Lower leg skin (tissue), 3 donors: ENCODE data around the gene GP5.

ENCODE experiments used
- CTCF ChIP-seq, 3 donors: fragments of 450-650 bp; IDR thresholded peaks; one replicate each; pipeline ENCODE4 v1.5.1; 2016; ENCODE audit warnings: antibody characterized with exemption in 3 of 3, mild to moderate bottlenecking in 3 of 3, moderate library complexity in 2 of 3
- POLR2A ChIP-seq, 2 donors: fragments of 450-650 bp; IDR thresholded peaks; one replicate each; pipeline ENCODE4 v1.6.1; 2016 to 2017; ENCODE audit warnings: antibody characterized with exemption in 2 of 2, mild to moderate bottlenecking in 1 of 2, moderate library complexity in 1 of 2

GRCh38 chr3:194369522-194370279 is 29.4 kb downstream of the GP5 start, which contains the start of gene LRRC15:
- TF ChIP-seq CTCF (IDR thresholded peaks at IDR 0.05) (no peak), POLR2A (IDR thresholded peaks at IDR 0.05) (no peak)
